C1 segment of cervical spinal cord (tissue), 14 donors: ENCODE data around the gene SSC4D.
"Not testable (repeated sequence)": the region's sequence is repeated elsewhere in the genome, so short reads cannot be mapped to it uniquely, and the experiment has no call there.

Experiments
- DNase-seq, 14 donors: peaks; one replicate each; lab custom pipeline; 2025; lab: John Stamatoyannopoulos, UW

Gene SSC4D

DNA sequence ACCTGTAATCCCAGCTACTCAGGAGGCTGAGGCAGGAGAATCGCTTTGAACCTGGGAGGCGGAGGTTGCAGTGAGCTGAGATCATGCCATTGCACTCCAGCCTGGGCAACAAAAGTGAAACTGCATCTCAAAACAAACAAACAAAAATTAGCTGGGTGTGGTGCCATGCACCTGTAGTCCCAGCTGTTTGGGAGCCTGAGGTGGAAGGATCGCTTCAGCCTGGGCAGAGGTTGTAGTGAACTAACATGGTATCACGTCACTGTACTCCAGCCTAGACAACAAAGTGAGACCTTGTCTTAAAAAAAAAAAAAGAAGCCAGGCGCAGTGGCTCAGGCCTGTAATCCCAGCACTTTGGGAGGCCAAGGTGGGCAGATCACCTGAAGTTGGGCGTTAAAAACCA lies 21.7 kb downstream of the SSC4D start:
- not testable (repeated sequence) for DNase-seq

DNA sequence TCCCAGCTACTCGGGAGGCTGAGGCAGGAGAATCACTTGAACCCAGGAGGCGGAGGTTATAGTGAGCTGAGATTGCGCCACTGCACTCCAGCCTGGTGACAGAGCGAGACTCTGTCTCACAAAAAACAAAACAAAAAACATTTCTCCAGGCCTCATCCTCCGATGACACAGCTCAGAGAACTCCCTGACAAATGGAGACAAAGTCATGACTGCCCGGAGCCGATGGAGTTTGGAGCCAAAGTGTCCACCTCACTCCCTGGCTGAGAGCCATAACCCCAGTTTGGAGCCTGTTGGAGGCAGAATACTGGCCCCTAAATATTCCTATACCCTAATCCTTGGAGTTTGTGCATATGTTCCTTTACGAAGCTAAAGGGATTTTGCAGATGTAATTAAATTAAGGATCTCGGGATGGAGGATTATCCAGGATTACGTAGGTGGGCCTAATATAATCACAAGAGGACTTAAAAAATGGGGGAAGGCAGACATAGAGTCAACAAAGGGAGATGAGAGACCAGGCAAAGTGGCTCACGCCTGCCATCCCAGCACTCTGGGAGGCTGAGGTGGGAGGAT lies 22.7 kb downstream of the SSC4D start:
- no peak for DNase-seq

DNA sequence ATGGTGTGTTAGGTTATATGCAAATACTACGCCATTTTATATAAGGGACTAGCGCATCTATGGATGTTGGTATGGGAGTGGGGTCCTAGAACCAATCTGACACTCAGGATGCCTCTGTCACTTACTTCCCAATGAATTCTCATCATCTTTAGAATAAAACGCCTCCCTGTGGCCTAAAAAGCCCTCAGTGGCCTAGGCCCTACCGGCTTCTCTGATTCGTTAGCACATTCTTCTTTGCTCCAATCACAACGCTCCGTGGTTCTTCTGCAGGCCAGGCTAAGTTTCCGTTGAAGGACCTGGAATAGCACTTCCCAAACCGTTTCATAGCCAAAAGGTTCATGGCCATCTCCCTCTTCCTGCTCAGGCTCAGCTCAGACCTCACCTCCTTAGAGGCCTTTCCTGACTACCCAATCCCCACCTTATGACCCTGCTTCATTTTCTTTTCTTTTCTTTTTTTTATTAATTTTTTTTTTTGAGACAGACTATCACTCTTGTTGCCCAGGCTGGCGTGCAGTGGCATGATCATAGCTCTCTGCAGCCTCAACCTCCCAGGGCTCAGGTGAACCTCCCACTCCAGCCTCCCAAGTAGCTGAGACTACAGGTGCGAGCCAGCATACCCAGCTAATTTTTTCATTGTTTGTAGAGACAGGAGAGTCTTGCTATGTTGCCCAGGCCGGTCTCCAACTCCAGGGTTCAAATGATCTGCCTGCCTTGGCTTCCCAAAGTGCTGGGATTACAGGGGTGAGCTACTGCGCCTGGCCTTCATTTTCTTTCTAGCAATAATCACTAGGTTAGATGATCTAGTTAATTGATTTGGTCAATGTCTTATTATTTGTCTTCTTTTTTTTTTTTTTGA lies 26.2 kb downstream of the SSC4D start:
- DNase-seq = no peak

DNA sequence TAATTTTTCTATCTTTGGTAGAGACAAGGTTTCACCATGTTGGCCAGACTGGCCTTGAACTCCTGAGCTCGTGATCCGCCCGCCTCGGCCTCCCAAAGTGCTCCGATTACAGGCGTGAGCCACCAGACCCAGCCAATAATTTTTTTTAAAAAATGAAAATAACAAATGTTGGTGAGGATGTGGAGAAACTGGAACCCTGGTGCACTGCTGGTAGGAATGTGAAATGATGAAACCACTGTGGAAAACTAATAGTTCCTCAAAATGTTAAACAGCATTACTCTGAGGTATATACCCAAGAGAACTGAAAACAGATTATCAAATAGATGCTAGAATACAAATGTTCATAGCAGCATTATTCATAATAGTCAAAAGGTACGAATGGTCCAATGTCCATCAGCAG lies 27.7 kb downstream of the SSC4D start:
- DNase-seq = no peak

DNA sequence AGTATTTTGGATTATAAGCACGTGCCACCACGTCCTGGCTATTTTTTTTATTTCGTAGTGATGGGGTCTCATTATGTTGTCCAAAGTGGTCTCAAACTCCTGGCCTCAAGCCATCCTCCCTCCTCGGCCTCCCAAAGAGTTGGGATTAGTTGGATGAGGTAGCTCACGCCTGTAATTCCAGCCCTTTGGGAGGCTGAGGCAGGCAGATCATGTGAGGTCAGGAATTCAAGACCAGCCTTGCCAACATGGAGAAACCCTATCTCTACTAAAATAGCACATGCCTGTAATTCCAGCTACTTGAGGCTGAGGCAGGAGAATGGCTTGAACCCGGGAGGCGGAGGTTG lies 28.9 kb downstream of the SSC4D start:
- peak in 1 of 14 donors; percentile 42 for DNase-seq

DNA sequence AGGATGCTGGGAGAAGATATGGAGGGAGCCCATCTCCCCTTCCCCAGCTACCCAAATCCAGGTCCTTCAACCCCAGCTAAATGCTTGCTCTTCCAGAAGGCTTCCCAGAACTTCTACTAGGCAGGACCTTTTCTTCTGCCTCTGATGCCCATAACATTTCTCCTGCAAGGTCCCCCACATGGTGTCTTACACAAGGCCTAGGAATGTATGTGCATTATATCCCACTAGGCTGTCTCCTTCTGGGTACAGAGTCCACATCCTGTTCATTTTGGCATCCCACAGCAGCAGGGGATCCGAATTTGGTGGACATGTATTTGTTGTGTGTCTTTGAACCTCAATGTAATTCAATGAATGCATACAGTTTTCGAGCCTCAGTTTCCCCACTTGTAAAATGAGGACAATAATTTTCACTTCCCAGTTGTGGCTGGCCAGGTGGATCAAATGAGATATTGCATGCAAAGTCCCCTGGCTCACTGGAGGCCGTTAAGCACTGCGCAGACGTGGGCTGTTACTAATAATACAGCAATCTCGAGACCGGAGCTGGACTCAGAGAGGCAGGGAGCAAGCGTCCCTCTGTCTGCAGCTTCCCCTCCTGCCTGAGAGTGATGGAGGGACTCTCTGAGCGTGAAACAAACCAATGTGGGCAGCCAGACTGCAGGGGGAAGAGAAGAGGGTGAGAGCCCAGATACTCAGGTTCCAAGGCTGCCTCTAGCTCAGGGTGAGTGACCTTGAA lies 32.1 kb downstream of the SSC4D start:
- DNase-seq = no peak

DNA sequence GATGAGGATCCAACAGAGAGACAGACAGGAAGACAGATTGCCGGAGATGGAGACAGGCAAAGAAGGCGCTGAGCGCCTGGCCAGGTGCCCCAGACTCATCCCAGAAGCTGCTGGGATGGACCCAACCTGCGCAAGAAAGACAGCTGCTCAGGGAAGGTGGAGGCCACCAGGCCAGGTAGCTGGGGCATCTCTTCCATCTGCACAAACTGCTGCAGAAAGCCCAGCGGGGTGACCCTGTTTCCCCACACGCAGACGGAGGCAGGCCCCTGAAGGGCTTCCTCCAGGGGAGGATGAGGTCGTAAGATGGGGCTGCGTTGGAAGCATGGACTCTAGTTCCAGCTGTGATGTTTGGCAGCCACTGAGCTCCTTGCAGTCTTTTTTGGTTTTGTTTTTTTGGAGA lies 34.2 kb downstream of the SSC4D start:
- DNase-seq = no peak

DNA sequence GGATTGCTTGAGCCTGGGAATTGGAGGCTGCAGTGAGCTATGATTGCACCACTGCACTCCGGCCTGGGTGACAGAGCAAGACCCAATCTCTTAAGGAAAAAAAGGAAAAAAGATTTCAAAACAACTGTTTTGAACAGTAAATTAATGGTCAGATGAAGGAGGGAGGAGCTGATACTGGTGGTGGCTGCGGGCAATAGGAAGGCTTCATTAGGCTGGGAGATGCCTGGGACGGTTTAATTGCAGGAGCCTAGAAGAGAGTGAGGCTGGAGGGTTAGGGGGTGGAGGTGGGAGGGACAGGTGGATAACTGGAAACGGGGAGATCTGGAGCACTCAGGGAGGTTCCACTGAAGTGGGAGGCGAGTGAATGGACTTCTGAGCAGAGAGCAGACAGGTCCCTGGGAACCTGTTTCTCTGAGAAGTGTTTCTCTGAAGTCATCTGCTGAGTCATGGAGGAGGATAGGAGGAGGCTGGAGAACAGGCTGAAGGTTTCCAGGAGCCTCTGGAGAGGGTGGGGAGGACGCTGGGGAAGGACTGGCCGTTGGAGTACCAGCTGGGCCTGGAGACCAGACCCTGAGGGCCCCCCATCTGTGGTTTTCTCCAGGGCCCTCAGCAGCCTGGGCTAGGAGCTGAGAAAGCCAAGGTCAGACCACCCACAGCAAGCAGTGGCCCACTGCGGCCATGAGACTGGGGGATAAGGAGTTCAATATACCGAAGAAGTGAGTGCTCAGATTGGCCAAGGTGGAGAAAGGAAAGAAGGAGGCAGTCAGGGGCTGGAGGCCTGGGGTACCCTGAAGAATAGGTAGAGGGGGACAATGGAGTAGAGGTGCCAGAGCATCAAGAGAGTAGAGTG lies 36.3 kb downstream of the SSC4D start:
- no peak for DNase-seq

DNA sequence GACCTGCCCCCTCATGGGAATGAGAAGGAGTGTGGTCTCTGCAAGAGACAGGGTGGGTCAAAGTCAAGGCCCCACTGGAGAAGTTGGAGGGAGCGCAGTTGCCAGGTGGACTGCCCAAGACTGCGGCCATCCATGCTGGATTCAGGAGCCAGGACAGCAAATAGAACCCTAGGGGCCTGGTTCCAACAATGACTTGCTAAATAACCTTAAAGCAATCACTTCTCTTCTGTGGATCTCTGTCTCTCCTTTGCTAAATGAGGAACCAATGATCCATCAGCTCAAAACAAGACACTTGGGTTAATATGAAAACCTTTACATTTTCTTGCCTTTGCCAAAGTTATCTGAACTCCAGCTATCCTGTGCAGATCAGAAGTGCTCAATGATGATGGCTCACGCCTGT lies 38.1 kb downstream of the SSC4D start:
- DNase-seq = no peak

DNA sequence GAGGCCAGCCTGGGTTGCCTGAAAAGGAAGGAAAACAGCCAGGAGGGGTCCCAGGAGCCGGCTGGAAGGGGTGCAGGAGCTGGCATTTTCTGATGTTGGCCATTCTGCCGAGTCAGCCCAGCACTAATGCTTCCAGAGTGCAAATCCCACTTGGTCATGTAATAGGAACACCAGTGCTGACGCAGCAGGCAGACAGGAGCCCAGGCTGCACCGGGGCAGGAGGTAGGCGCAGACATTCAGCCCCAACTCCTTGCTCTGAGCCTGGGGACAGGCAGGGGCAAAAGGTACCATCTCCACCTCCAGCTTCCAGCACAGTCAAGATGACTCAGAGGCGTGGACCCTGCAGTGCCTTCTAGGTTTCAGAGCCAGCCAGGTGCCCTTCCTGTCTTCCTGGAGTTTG lies 40.5 kb downstream of the SSC4D start:
- DNase-seq = no peak

DNA sequence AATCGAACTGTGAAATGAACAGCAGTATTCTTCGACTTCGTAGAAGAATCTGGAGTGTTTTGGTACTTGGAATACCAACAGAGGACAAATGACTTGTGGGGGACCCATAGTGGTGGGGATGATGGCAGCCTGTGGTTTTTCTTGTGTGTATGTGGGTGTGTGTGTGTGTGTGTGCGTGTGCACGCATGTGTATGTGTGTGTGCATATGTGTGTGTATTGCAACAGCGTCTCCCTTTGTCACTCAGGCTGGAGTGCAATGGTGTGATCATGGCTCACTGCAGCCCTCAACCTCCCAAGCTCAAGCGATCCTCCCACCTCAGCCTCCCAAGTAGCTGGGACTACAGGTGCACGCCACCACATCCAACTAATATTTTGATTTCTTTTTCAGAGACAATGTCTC lies 41.3 kb downstream of the SSC4D start:
- DNase-seq = no peak

DNA sequence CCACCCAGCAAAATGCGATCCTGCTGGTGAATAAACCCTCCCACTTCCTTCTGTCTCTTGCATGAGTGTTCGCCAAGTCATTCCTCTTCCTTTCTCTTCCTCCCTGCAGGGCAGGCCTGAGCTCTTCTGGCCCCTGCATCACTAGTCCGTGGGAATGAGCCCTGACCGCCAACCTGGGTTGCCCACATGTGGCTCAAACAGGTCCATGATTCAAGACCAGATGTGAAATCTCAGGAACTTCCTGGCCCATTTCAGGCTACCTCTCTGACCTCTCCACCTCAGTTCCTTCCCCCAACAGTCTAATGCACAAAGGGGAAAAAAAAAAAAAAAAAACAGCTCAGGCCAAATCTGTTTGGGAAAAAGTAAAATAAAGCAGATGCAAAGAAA lies 45.3 kb downstream of the SSC4D start:
- DNase-seq = no peak

DNA sequence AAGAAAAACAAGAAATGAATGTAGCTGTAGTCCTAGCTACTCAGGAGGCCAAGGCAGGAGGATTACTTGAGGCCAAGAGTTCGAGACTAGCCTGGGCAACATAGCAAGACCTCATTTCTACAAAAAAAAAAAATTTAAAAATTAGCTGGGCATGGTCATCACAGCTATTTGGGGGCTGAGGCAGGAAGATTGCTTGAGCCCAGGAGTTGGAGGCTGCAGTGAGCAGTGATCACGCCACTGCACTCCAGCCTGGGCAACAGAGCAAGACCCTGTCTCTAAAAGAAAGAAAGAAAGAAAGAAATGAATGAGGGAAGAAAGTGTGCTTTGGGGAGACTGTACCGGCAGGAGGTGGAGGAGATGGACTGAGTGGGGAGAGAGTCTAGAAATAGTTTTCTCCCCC lies 45.7 kb downstream of the SSC4D start:
- DNase-seq = not testable (repeated sequence)

DNA sequence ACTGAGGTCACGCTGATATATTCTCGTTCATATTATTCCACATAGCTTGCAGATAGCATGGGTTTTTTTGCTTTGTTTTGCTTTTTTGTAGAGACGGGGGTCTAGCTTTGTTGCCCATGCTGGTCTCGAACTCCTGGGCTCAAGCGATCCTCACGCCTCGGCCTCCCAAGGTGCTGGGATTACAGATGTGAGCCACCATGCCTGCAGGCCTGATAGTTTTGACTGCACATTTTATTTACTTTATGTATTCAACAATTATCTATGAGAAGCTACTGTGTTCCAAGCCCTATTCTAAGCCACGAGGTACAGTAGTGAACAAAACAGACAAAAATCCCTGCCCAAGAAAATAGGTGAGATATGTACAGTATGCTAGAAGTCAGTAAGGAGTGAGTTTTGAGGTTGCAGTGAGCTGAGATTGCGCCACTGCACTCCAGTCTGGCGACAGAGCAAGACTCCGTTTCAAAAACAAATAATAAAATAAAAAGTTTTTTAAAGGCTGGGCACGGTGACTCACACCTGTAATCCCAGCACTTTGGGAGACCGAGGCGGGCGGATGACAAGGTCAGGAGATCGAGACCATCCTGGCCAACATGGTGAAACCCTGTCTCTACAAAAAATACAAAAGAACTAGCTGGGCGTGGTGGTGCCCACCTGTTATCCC lies 49.4 kb downstream of the SSC4D start:
- DNase-seq = no peak

DNA sequence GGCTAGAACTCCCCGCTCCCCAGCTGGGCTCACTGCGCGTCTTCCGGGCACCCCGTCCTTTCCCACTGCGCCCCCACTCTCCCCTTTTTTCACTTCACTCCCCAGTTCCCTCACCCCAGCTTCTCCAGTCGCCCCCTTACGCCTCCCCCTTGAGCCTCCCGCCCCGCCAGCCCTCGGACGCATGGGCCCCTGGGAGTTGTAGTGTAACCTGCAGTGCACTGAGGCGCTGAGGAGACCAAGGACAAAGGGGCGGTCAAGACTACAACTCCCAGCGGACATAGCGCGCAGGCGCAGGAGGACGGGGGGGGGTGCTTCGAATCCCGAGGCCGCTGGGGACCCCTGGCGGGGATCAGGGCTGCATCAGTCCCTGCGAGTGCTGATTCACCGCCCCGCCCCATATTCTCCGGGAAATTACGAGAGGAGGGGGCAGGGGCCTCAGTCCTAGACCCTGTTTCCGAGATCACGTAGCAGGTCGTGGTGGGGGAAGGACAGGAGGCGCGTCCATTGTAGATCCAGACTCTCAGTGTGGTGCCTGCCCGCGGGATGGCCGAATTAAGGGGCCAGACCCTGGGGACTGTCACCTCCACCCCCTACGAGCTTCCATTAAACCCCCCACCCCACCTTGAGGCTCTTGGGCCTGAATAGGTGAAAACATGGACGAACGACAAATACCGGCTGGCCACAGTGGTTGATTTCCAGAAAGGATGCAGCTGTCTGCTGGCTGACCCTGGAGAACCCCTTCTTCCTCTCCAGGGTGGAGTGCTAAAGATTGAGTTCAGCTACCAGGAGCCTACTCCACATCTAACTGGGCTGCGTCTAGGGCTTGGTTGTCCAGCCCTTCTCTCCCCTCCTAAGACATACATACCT lies 50.2 kb downstream of the SSC4D start:
- peak; percentile 92 to 100 (median 99) for DNase-seq

DNA sequence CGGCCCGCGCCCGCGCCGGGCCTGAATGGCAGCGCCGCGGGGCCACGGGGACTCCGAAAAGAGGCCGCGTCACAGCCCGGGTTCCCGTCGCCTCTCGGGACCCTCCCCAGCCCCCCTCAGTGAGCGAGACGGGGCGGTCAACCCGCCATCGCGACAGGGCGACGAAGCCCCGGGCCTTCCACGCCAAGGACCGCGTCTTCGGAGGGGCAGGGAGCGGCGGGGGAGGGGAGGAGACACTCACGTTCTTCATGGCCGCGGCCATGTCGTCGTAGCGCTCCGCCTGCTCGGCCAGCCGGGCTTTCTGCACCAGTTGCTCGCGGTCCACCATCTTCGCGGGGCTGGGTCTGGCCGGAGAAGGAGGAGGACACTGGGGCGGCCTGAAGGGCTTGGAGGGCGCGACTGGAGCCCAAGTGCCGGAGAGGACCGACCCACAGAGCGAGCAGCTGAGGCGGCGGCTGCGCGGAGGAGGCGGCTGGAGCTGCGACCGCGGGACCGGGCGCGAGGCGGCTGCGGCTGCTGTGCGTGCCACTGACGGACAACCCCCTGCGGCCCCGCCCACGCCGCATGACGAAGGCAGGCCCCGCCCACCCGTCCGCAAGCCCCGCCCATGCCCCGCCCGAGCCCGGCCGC lies 50.9 kb downstream of the SSC4D start, which contains the start of gene YWHAG:
Gene YWHAG, minus strand, starts transcription at position 511 of the 630 bp plus-strand sequence. Its CDS starts 183 bp downstream, at position 328.
- peak; percentile 87 to 100 (median 98) for DNase-seq

DNA sequence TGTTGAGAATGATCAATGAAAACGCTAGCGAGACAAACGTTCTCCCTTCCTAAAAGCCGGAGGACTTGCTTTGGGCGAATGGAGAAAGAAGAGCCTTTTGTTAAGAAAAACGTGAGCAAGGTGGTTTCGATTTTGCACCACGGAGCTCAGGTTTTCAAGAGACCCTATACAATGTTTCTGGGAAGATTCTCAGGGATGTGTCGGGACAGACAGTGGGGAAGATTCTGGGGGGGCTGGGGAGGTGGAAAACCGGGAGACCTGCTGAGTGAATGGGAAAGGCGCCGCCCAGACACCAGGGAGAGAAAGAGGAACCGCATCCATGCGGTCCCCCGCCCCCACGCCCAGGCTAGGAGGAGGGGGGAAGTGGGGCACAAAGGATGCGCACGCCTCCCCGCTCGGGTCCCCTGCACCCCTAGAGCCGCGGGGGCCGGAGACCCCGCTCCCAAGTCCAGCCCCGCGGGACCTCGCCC lies 51.5 kb downstream of the SSC4D start:
- peak in 13 of 14 donors; percentile 28 to 81 (median 67) for DNase-seq

DNA sequence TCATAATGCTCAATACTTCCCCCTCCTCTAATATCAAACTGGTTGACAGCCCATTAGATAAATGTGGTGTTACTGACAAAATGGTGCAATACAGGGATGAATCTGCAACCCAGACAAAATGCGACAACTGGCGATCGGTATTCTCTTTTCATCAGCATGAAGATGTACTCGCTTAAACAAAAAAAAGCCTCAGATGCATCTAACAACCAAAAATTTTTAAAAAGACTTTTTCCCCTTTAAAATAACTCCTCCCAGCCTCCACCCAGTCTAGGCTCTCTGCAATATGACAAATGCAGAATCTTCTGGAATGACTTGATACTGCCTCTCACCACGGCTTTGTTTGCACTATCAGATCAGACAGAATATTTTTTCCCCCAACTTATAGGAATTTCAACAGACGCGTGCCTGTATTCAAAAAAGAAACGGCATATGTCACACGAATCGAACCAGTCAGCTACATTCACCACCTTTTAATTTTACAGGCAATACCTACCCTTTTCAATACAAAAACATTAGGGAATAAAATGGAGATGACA lies 52.0 kb downstream of the SSC4D start:
- DNase-seq = peak in 1 of 14 donors; percentile 30

DNA sequence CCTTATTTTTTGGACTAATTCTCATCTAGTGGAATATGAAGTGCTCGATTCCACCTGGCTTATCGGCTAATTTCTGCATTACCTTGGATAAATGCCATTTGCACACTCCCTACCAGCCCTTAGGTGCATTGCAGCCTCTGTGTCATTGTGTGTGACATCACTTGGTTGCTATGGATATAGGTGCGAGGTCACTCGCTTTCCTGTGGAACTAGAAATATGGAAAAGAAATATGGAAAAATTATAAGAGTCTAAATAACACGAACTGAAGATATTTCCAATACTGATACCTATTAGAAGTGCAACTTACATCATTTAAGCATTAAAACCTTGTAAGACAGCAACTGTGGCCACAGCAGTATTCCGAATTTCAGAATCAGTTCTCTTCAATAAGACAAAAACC lies 52.7 kb downstream of the SSC4D start:
- no peak for DNase-seq
